ENCODE measurements around the gene MORC1. TPM values are rescaled to one million over a fixed set of nuclear protein-coding genes. Genes with fewer than 3 reads are reported as not detected.

MORC1 gene
- polyA plus RNA-seq, 5 donors, result not detected

DNA sequence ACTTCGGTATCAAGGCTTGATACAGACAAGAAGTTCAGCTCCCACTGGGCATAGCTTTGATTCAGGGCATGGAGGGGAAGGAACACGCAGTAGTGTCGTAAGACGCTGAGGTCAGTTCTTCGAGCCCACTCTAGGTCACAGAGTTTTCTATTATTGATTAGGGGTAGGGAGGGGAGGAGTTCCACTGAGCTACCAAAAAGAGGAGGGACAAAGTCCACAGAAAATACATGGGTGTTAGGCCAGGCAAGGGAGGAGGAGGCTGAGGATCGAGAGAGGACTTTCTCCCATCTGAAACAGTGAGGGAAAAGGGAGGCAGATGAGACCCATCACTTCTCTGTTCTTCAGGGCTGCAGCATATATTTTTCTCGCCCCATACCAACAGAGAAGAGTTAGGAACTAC lies 89.2 kb downstream of the MORC1 start:
- DNase-seq, result no peak

DNA sequence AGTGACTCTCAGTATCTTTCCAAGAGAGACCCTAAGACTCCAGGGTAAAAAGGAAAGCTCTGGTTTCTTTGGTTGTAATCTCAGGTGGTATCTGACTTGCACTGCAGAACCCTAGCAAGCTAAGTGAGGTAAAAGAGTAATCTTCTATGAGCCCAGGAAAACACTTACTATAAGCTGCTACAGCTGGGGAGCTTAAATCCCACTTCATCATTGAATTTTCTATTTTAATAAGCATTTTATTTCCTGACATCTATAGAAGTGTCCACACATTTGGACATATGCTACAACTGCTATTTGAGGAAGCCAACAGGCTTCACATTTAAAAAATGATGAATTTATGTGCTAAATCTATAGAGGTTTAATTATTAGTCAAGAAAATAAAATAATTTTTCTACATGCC lies 91.1 kb downstream of the MORC1 start:
- DNase-seq, result peak; percentile 19 to 32

DNA sequence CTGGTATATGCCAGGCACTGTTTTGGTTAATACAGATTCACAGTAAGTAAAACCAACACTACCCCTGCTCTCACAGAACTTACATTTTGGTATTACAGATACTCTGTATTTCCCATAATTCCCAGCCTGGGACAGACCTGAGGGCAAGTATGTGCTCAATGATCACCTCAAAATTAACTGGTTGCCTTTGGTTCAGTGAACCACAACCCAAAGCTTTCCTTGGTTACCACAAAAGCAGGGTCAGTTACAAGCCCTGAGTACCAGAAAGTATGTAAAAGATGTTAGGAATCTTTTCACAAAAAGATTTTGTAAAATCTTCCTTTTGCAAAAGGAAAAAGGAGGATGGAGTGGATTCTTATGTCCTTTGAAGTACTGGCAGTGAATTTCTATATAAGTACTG lies 92.0 kb downstream of the MORC1 start:
- DNase-seq, result no peak

DNA sequence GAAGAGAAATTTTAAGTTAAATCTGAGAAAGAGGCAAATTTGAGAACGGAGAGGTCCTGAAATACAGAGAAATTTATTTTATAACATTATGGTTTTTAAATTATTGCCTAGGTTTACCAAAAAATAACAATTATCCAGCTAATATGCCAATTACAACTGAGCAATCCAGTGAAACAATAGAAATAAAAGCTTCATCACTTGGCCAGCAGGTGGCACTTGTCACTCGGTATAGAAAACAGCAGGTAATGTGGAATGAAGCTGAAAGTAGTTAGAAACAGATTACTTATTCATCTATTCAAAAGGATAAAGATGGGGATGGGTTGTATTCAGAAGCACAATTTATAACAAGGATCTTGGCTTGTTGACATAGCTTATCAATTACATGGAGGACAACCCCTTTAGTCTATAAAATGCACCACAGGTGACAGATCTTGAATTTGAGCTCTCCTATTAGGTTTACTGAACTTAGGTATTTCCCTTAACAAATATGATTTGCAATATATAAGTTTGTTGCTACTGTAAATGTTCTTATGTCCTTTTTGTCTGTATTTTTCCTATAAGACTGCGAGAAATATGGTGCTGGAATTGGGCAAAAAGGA lies 94.2 kb downstream of the MORC1 start:
- DNase-seq, result peak; percentile 25 to 34

- DNase-seq, result no peak
Measured at GRCh38 chr3:109023167-109023566, 94.8 kb downstream of the MORC1 start.

- no peak for DNase-seq
Measured at GRCh38 chr3:109021556-109021955, 96.4 kb downstream of the MORC1 start.

DNA sequence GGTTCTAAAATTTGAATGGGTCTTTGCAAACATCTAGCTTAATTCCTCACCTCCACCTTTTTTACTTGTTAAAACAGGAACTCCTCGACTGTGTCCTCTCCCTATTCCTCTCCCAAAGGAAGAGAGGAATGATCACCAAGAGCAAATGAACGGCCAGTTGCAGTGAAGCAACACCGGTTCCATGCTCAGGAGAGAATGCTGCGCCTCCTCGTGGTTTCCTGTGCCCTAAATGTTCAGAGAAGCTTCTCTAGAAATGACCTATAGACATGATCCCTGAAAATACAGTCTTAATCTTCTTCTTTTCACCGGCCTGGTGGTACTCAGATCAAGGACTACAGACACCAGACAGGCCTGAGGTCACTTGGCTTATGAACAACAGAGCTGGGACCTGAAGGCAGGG lies 99.1 kb downstream of the MORC1 start:
- no peak for DNase-seq

GRCh38 chr3:109005443-109005842 lies 112.5 kb downstream of the MORC1 start:
- DNase-seq, result no peak

DNA sequence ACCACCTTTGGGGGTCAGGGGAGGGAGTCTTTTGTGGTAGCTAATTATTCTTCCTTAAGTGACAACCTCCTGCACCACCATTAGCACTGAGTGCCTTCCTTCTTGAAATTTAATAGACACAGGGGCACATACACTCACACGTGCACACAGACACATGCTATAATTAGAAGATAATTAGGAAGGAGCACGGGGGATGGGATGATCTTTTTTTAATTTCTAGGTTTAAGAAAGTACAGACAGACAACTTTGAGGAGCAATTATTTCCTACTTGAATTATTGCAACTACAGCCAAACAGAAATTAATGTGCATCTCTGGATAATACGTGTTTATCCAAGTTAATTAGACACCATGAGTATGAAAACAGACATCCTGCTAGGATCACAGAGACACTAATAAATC lies 119.5 kb downstream of the MORC1 start:
- DNase-seq, result no peak

- no peak for DNase-seq
Measured at GRCh38 chr3:108985844-108986243, 132.1 kb downstream of the MORC1 start.

DNA sequence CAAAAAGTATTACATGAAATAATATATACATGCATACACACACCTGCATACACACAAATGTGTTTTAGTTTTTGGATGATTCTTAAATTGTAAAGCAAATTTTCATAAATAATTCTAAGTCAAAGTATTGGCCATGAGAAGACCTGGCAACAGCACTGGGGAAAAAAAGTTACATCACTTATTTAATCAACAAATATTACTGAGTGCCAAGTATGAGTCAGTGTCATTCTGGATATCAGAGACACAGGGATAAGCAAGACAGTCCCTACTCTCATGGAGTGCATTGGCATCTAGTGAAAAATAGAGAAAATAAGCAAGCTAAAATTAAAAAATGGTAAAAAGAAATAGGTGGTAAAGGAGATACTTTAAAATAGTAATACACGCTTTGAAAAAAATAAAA lies 134.9 kb downstream of the MORC1 start:
- no peak for DNase-seq

- DNase-seq, result no peak
Measured at GRCh38 chr3:108976058-108976457, 141.9 kb downstream of the MORC1 start.

DNA sequence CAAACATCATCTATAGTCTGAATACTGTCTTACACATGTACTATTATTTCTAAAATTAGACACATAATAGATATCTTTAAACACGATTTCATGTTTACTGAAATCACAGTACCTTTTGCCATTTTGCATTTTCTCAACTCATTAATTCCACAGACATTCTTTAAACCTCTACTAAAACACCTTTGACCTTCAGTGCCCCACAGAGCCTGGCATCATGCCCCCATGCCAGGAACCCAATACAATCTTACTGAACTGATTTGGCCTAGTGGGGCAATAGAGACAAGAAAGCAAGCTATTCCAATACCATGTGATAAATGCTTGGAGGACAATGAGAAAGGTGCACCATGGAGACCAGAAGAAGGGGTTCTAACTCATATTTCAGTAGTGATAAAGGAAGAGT lies 144.9 kb downstream of the MORC1 start:
- no peak for DNase-seq

GRCh38 chr3:108972482-108972881 lies 145.5 kb downstream of the MORC1 start:
- DNase-seq, result no peak

DNA sequence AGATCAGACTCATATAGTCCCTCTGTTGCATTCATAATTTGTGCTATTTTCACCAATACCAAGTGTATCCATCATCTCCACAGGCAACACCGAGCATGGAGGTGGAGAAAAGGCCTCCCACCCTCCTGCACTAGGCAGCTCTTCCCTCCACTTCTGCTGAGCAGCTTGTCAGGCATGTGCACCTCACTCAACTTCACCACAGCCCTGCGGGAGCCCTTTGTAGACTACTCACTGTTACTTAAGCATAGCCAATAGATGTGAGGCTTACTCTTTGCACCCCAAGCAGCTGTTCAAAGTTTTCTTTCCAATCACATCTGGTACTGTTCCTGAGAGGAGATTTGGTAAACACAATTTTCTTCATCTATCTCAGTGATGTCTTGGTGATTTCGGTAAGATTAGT lies 147.4 kb downstream of the MORC1 start:
- DNase-seq, result no peak

DNA sequence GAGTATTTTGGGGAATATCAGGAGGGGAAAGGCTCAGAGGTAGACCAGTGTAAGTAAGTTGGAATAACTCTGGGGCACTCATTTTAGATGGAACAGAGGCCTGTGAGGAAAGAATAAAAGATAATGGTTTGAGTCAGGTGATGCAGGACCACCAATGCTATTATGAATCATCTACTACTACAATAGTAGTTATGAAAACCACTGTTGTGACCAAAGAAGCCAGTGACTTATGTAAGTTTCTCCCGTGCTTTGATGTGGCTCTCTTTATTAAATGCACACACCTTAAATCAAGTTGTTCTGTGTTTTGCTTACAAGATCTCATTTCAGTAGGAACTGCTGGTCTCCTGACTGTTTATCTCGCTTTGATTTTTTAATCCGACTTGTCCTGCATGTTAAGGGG lies 151.2 kb downstream of the MORC1 start:
- no peak for DNase-seq

DNA sequence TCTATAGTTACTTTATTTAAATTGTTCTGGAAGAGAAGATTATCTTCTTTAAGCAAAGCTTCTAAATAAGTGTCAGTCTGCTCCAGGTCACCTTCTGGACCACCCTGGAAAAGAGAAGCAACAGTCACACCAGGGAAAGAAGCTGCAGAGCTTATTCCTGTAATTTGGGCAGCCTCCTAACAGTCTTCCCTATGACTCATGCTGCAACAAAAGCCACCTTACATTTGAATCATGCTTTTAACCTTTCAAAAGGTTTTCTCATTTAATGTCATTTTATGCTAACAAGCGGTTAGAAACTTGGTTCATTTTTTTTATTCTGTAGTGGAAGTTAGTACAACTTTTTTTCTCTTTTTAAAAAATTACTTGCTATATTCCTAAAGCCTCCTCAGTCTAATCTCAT lies 158.9 kb downstream of the MORC1 start:
- no peak for DNase-seq

DNA sequence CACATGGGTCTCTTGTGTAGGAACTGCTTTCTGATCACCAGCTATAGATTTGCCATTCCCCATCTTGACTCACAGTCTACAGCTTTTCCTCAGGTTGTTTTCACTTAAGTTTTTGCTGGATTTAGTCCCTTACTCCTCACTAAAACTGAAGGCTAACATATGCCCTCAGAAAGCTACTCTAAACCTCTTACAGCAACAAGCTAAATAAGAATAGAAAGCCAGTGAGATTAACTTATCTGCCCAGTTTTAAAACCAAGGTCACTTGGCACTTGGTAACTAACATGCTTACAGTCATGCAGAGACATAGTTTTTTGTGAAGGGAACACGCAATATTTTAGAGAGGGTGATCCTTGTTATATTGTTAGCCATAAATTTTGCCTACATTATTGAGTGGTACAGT lies 164.2 kb downstream of the MORC1 start, which contains the start of gene GUCA1C:
TSS of gene GUCA1C (minus strand) at position 180 of the 400 bp plus-strand sequence. CDS start at position 63, 117 bp downstream.
- no peak for DNase-seq

DNA sequence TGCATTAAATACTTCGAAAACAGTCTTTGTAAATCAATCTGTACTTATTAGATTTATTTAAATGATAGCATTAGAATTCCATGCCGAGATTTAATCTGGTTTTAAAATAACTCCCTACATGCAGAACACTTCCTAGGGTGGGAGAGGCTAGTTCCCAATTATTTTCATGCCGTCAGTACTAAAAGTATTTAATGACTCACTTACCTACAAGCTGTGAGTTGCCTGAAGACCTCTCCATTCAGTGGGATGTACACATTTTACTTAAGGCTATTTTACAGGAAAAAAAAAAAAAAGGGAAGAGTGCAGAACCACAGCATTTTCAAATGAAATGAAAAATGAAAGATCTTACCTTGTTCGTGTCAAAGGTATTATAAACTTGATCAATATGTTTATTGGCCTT lies 164.7 kb downstream of the MORC1 start:
- DNase-seq, result no peak

- no peak for DNase-seq
Measured at GRCh38 chr3:108951820-108952501, 166.0 kb downstream of the MORC1 start.

DNA sequence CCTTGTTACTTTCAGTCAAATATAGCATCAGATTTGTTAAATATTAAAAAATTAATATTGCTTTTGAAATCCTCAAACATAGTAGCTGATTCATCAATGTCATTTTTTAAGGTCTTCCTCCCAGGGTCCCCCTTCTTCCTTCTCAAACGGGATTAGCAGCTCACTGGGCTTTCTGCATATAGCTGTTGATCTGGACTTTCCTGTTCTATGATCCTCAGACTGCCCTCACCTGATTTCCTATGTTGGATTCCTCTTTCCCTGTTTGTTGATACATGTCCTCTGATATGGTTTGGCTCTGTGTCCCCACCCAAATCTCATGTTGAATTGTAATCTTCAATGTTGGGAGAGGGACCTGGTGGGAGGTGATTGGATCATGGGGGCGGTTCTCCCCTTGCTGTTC lies 170.1 kb downstream of the MORC1 start:
- DNase-seq, result no peak

- no peak for DNase-seq
Measured at GRCh38 chr3:108946292-108947285, 171.3 kb downstream of the MORC1 start.
